Putamen (tissue), 1 donor: ENCODE results near the gene ZNF776.
A peak's percentile ranks its signal among the peaks of the same experiment; 100 is the strongest.
"Not testable (repeated sequence)": the region's sequence is repeated elsewhere in the genome, so short reads cannot be mapped to it uniquely, and the experiment has no call there.

Experiments
- DNase-seq: peaks from one replicate; pipeline ENCODE4 v3.0.0-alpha.2; 2016; ENCODE audit warnings: low spot score

ZNF776 gene

GRCh38 chr19:57746580-57747471, at the start of gene ZNF776:
Gene ZNF776 (plus strand): TSS chr19:57746815. CDS start chr19:57747059, 244 bp downstream.
- peak; percentile 94 for DNase-seq

- DNase-seq, result no peak
Measured at GRCh38 chr19:57701625-57702024, 45.0 kb upstream of the ZNF776 start.

DNA sequence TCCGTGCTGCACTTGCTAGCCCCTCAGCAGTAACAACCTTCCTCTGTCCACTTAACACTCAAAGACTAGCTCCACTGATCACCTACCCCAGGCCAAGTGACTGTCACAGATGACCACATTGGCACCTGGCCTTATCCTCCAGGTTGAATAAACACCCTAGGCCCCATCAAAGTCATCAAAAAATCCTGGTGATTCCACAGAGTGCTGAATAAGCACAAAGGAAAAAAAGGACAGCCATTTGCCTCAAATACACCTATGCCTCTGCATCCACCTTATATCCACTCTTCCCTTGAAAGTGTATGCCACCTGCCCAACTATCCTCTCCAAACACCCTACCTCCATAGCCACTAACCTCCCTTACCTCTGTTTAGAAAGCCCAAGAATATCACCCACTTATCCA, 40.3 kb upstream of the ZNF776 start:
- DNase-seq, result no peak

DNA sequence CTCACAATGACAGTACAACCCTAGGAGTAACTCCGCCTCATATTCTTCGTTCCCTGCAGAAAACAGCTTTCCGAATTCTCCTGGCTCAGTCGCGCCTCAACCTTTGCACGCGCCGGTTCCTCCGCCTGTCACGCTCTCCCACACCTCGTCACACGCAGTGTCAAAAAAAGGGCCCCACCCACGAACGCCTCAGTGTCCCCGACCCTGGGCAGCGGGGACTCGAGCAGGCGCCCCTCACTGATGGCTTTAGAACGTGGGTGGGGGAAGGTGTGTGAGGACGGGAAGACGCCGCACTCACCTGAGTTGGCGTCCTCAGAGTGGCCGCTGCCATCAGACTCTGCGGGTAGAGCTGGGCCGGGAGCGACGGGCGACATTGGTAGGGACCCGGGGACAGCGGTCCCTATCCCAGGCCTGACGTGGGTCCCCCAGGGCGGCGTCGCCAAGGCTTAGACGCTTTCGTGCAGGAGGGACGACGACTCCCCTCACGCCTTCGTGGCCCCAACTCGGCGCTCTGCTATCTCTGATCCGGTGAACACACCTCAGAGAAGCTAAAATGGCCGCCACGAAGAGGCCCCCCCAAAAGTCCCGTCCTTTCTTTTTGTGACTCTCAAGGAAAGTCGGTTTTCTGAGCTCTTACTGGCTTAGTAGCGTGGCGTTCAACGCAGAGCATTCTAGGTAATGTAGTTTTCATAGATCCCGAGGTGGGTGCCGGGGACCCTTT, 37.8 kb upstream of the ZNF776 start, which contains the start of gene ZNF154:
Gene ZNF154, minus strand, starts transcription at position 564 of the 721 bp plus-strand sequence. Its CDS starts 233 bp downstream, at position 331.
- peak; percentile 78 for DNase-seq

- no peak for DNase-seq
Measured at GRCh38 chr19:57709616-57710015, 37.0 kb upstream of the ZNF776 start.

DNA sequence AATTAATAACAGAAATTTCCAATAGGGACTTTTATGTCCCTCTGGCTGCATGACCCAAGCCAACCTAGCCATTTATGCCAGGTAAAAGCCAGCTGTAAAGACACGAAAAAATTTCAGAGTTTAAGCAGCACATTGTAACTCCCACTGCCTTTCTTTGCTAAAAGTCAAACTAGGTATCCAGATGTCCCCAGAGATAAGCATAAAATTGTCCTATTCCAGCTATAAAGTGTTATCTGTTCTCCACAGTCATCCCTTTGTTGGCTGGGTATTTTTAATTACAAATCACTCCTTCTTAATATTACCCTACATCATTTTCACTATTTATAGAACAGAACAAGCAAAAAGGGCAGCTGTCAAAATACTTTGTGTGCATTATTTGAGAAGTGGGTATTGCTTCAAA, 34.4 kb upstream of the ZNF776 start:
- DNase-seq, result no peak

GRCh38 chr19:57719424-57719823, 27.2 kb upstream of the ZNF776 start:
- DNase-seq, result no peak

- DNase-seq, result no peak
Measured at GRCh38 chr19:57719901-57720519, 26.6 kb upstream of the ZNF776 start.

DNA sequence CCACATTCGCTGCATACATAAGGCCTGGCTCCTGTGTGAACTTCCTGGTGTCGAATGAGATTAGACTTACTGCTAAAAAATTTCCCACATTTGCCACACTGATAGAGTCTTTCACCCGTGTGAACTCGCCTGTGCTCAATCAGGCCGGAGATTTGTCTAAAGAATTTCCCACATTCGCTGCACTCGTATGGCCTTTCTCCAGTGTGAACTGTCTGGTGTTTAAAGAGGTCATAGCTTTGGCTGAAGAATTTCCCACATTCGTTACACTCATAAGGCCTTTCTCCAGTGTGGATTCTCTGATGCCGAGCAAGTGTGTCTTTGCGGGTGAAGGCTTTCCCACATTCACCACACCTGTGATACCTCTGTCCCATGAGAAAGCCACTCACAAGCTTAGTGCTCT, 25.7 kb upstream of the ZNF776 start:
- DNase-seq, result no peak

GRCh38 chr19:57738320-57738719, 8.3 kb upstream of the ZNF776 start:
- DNase-seq, result not testable (repeated sequence)

DNA sequence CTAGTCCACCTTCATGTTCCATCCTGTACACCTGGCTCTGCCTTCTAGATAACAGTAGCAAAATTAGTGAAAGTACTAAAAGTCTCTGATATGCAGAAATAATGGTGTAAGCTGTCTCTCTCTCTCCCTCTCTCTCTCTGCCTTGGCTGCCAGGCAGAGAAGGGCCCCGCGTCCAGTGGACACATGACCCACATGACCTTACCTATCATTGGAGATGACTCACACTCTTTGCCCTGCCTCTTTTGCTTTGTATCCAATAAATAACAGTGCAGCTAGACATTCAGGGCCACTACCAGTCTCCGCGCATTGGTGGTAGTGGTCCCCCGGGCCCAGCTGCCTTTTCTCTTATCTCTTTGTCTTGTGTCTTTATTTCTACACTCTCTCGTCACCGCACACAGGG, 7.8 kb upstream of the ZNF776 start:
- not testable (repeated sequence) for DNase-seq

DNA sequence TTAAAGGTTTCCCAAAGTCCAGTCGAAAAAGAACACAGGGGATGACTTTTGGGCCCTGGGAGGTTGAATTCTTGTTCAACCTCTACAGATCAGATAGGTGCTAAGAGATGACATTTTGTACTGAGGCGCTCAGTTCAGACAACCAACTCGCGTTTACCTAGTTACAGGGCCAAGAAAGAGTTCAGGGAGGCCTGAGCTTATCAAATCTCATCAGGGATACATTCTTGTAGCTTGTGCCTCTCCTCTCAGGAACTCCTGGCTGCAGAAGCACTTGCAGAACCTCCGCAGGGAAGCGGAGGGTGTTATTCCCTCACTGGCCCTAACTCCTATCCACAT, 825 bp downstream of the ZNF776 start:
- no peak for DNase-seq

DNA sequence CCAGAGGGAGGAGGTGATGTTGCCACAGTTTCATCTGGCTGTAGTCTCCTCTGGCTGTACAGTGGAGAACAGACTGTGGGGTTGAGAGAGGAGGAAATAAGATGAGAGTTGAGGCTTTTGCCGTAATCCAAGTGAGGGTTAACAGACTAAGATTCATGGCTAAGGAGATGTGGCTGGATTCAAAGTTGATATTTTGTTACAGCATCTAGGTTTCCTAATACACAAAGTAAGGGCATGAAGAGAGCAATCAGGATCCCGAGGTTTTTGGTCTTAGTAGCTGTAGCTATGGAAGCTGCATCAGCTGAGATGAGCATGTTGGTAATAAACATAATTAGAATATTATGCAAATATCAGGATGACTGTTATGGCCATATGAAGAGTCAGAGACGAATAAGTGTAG, 1.4 kb downstream of the ZNF776 start:
- DNase-seq, result no peak

DNA sequence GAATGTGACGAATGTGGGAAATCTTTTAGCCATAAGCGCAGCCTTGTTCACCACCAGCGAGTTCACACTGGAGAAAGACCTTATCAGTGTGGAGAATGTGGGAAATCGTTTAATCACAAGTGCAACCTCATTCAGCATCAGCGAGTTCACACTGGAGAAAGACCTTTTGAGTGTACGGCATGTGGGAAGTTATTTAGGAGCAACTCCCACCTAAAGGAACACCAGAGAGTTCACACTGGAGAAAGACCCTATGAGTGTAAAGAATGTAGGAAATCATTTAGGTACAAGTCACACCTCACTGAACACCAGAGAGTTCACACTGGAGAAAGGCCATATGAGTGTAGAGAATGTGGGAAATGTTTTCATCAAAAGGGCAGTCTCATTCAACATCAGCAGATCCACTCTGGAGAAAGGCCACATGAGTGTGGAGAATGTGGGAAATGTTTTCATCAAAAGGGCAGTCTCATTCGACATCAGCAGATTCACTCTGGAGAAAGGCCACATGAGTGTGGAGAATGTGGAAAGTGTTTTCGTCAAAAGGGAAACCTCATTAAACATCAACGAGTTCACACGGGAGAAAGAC, 7.6 kb downstream of the ZNF776 start:
- no peak for DNase-seq

DNA sequence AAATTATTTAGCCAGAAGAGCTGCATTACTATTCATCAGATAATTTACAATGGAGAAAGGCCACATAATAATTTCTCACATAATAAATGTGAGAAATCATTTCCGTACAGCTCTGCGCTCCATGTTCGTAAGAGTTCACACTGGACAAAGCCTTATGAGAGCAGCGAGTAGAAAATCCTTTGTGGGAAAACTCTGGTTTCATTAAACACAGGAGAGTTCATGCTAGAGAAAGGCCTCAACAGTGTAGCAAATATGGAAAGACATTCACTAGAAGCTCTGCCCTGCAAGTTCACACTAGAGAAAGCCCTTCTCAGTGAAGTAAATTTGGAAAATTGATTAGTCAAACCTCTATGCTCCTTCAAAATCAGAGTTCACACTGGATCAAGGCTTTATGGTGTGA, 8.4 kb downstream of the ZNF776 start:
- no peak for DNase-seq

DNA sequence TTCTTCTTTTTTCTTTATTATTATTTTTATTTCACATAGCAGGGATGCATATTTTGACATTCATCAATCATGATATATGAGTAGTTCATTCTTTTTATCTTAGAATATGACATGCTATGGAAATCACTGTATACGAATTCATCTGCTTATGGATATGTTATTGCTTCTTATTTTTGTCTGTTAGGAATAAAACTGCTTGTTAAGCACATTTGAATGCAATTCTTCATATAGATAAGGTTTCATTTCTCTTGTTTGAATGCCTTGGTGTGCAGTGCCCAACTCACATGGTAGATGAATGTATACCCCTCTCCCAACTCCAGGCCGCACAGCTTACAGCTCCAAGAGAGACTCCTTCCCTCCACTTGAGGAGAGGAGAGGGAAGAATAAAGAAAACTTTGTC, 11.3 kb downstream of the ZNF776 start:
- DNase-seq, result no peak

DNA sequence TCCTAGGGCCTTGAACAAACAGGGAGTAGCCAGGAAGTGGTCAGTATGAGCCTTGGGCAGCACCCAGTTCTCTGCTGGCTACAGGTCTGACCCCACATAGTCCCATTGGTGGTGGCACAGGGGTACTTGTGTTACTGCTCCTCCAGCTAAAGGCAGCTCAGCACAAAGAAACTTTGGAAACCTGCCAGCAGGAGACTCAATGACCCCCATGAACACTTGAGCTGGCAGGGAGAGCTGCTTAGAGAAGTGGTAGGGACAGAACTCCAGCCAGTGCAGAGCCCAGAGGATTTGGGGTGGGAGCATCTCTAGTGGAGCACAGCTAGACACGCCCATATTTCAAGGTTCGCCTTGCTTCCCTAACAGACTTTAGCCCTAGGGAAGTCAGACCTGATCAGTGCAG, 12.5 kb downstream of the ZNF776 start:
- no peak for DNase-seq

DNA sequence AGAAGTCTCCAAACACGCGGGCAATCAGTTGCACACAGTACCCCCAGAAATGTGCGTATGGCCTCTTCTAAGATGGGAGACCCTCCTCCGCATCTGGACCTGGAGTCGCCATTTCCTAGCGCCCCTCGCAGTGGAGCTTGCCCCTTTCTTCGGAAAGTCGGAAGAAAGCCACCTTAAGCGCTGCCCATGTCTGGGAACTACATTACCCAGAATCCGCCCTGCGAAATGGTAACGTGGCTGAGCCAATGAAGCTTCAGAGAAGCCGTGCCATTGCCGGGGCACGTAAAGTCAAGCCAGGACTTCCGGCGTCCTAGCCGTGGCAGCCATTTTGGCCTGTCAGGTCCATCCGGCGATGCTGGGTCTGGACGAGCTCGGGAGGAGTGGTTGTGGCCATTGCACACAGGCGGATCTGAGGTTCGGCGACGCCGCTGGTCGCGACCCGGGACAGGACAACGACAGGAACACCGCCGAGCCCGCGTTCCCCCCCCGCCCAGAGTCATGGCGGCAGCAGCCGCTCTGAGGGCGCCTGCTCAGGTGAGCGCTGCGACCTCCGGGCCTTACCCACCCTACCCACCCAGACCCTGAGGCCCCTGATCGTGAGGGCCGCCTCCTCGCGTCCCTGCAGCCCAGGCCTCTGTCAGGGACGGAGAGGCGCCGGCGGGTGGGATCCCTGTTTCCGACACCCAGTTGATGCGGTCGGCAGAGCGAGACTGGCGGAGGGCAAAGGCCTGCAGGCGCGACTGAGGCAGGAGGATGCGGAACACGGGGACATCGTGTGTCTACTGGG, 22.9 kb downstream of the ZNF776 start, which contains the start of gene ZNF586:
Gene ZNF586, plus strand, starts transcription at position 332 of the 787 bp plus-strand sequence. Its CDS starts 167 bp downstream, at position 499.
- DNase-seq, result peak; percentile 94

GRCh38 chr19:57771417-57771816, 24.8 kb downstream of the ZNF776 start:
- no peak for DNase-seq

DNA sequence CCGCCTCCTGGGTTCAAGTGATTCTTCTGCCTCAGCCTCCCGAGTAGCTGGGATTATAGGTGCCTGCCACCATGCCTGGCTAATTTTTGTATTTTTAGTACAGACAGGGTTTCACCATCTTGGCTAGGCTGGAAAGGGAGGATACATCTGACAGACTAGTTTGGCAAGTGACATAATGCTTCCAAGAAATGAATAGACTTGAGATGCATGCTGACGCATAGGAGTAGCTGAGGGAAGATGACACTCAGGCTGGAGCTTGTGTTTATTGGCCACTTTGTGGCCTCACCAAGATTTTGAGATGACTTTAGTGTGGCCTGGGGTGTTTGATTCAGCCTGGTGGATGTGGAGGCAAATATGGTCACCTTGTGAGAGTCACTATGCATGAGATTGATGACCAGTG, 26.9 kb downstream of the ZNF776 start:
- no peak for DNase-seq

DNA sequence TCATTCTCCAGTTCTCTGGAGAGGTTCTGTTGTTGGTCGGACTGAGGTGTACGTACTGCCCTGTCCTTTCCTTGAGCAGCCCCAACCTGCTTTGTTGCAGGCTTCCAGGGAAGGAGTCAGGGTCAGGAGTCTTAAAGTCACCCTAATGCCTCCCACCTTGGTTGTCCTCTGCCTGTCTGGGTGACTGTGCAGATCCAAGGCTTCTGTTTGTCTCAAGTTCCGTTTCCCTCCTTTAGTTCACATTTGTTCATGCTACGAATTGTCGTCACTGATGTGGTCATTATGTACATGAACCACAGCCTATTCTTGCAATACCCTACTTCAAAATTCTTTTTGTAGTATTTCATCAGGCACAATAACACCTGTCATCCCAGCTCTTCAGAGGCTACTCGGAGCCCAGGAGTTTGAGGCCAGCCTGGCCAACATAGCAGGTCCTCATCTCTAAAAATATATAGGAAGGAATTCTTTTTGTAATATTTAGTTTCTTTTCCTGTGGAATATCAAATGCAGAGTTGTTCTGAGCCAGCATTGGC, 30.2 kb downstream of the ZNF776 start:
- DNase-seq, result no peak
